Stomach (tissue), 4 donors: Measurements from ENCODE around the gene POLR3GL.

Experiments used
- CTCF ChIP-seq, 7 experiments: fragments of 450-650 bp in 4 of 7; fragments of 200-600 bp in 3 of 7; sonication (generic) in 3 of 7; IDR thresholded peaks; one replicate each; pipeline ENCODE4 v1.5.1; 2016 to 2019; ENCODE audit warnings: antibody characterized with exemption in 7 of 7, control low read depth in 2 of 7, mild to moderate bottlenecking in 1 of 7
- POLR2AphosphoS5 ChIP-seq, 3 donors: sonication (generic); formaldehyde crosslinking; IDR thresholded peaks; one replicate each; pipeline ENCODE4 v1.6.1; 2016; ENCODE audit warnings: antibody characterized with exemption in 3 of 3

GRCh38 chr1:145947551-145947950 lies 16.9 kb upstream of the POLR3GL start:
- TF ChIP-seq CTCF (IDR thresholded peaks at IDR 0.05): no peak
- TF ChIP-seq POLR2AphosphoS5 (IDR thresholded peaks at IDR 0.05): no peak
